Tibial nerve (tissue), 4 donors: ENCODE measurements around the gene KLHL14.

Source experiments
- CTCF ChIP-seq, 5 experiments: fragments of 200-600 bp in 3 of 5; fragments of 450-650 bp in 2 of 5; sonication (generic) in 3 of 5; IDR thresholded peaks; one replicate each; pipeline ENCODE4 v1.5.1; 2016 to 2019; ENCODE audit warnings: antibody characterized with exemption in 5 of 5, mild to moderate bottlenecking in 3 of 5, moderate library complexity in 2 of 5
- EP300 ChIP-seq, 2 donors: sonication (generic); formaldehyde crosslinking; IDR thresholded peaks; one replicate each; pipeline ENCODE4 v1.6.1; 2017; ENCODE audit warnings: antibody characterized with exemption in 2 of 2, mild to moderate bottlenecking in 1 of 2
- POLR2A ChIP-seq, 2 donors: fragments of 450-650 bp; IDR thresholded peaks; one replicate each; pipeline ENCODE4 v1.6.1; 2017; ENCODE audit warnings: antibody characterized with exemption in 2 of 2, mild to moderate bottlenecking in 2 of 2, moderate library complexity in 2 of 2

- no peak for TF ChIP-seq CTCF (IDR thresholded peaks at IDR 0.05)
- no peak for TF ChIP-seq POLR2A (IDR thresholded peaks at IDR 0.05)
- TF ChIP-seq EP300 (IDR thresholded peaks at IDR 0.05), result no peak
Measured at GRCh38 chr18:32771169-32771751, 1.6 kb downstream of the KLHL14 start.
